T-helper 2 cell treated with Interferon-gamma antibody and Interleukin-4, amounts not matched to agents 100 ng/mL and 5 ng/mL, for 36 hours (primary cell): ENCODE results near the gene GNMT. TPM values are rescaled to one million over a fixed set of nuclear protein-coding genes. Genes with fewer than 3 reads are reported as not detected.
"Not testable (repeated sequence)": the region's sequence is repeated elsewhere in the genome, so short reads cannot be mapped to it uniquely, and the experiment has no call there.

Experiments used
- intact Hi-C: fragments of 100-400 bp; cut with micrococcal nuclease; formaldehyde crosslinking; loops from one replicate; pipeline ENCODE4 v1.15.1; 2023
- total RNA-seq: library from RNA; stranded (reverse); gene quantifications from 2 replicates; pipeline ENCODE4 v1.2.3, GENCODE V29; 2022

GNMT gene
- total RNA-seq, 1 donor from 2014 or later: 1.00 TPM

DNA sequence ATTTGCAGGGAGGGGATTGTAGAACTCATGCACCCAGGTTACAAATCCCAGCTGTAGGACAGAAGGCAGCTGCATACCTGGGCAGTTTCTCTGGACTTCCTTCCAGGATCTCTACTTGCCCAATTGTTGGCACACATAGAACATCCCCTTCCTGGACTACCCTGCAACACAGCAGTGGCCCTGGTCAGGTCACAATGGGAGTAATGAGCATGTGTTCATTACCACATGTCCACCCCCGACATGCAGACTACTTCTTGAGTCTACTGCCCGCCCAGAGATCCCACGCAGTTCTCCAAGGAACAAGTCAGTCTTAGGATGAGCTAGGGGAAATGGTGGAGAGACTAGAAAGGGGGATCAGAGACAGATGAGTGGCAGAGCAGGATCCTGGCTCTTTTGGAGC, 13.4 kb downstream of the GNMT start:
- intact Hi-C loops: no loop called here

DNA sequence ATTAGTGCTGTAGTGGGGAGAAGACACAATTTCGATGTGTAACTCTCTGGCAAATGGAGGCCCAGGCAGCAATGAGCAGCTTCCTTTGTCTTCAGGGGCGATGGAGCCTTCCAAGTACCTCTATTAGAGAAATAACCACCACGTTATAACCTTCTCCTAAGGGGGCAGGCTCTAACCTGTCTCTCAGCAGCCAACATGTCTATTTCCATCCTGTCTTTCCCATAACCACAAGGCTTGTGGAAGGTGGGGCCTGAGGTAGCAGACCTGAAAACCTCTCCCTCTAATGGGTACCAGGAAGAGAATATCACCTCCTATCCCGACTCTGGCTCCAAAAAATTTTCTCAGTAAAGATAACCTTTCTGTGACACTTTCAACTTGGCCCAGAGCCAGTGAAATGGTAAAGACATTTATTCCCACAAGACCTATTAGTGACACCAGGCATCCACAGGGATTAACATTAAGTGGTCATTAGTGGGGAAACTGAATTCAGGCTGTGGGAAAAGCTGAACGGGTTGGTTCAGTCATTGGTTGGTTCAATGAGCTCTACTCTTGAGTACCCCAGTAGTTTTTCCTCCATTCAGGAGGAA, 14.5 kb downstream of the GNMT start:
- intact Hi-C loops: no loop called here

DNA sequence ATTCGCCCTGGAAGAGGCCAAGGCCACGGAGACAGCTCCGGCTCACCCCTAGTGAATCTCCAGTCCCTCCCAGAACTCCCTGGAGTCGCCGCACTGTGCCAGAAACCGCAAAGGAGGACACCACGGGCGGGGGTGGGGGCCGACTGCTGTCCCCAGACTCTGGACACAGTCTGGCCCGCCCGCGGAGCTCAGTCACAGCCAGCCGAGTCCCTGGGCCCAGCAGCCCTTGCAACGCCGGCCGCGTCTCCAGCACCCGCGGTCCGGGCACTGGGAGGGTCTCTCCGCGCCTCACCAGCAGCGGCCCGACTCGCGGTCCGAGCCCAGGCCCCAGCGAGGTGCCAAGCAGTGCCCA, 17.9 kb downstream of the GNMT start:
- intact Hi-C loops: no loop called here

DNA sequence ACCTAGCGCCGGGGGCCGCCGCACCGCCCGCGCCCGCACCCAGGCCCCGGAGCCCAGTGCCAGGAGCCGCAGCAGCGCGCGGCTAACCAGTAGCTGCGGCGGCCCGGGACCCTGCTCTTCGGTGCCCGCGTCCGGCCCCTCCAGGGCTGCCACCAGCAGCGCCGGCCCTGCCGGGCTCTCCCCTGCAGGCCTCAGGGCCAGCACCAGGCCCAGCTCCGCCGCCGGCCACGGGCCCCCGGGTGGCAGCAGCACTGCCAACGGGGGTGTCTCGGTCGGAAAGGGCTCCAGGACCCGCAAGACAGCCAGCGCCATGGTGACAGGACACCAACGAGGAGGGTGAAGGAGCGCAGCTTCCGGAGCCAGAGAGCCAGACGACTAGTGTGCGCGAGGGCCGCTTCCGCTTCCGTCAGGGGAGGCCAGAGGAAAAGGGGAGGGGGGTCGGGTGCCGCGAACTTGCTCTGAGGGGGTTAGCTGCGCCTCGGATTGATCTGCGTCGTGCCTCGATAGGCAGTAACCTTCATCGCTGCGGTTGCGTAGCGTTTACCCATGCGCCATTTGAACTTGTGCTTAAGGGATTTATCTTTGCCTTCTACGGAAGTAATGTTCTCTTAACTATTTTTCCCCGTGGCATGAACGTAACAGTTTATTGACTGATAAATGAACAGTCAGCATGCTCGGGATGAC, 18.4 kb downstream of the GNMT start, which contains the start of gene PEX6:
PEX6 (minus strand) TSS at position 343 of the 684 bp plus-strand sequence; CDS start at position 312, 31 bp downstream.
- intact Hi-C loops: loop anchor here (1.0 kb wide), 4 partner anchors 34 to 192 kb away; partner anchors contain the start of genes CNPY3, KLC4, MEA1 and MRPL2

DNA sequence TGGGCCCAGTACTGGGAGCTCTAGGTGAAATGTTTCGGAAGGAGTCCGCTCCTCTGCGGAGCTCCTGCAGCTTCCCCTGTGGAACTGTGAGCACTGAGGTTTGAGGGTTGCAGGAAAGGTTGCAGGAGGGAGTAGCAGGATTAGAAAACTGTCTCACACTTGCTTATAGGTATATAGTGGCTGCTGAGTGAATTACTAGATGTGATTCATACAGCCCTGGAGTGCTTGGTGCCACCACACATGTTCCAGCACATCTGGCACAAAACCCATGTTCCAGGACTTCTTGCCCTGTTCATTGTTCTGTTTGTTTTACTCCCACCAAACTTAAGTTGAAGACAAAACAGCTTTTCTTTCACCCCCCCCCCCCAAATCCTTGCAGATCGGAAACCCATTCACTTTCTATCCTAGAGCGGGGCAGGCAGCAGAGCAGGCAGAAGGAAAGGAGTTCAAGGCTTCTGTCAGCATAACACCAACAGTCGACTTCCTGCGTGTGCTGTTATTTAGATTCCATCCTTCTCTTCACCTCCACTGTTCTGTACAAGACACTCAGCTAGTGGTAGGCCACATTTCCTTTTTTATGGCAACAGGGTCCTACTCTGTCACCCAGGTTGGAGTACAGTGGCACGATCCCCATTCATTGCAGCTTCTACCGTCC, 19.1 kb downstream of the GNMT start:
- intact Hi-C loops: loop anchor here (1.0 kb wide), 4 partner anchors 34 to 192 kb away; partner anchors contain the start of genes CNPY3, KLC4, MEA1 and MRPL2

DNA sequence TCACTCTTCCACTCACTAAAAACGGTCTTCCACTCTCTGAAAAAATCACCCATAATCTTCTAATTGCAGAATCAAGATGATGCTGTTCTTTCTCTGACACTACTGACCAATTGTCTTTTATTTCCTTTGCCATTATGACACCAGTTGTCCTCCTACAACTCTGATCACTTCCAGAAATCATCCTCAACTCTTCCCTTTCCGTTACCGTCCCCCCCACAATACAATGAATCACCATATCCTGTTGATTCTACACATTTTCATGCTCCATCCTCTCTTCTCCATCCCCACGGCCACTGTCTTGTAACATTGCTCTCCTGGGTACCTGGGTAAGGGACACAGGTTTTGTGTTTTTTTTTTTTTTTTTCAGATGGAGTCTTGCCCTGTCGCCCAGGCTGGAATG, 21.3 kb downstream of the GNMT start:
- intact Hi-C loops: no loop called here

DNA sequence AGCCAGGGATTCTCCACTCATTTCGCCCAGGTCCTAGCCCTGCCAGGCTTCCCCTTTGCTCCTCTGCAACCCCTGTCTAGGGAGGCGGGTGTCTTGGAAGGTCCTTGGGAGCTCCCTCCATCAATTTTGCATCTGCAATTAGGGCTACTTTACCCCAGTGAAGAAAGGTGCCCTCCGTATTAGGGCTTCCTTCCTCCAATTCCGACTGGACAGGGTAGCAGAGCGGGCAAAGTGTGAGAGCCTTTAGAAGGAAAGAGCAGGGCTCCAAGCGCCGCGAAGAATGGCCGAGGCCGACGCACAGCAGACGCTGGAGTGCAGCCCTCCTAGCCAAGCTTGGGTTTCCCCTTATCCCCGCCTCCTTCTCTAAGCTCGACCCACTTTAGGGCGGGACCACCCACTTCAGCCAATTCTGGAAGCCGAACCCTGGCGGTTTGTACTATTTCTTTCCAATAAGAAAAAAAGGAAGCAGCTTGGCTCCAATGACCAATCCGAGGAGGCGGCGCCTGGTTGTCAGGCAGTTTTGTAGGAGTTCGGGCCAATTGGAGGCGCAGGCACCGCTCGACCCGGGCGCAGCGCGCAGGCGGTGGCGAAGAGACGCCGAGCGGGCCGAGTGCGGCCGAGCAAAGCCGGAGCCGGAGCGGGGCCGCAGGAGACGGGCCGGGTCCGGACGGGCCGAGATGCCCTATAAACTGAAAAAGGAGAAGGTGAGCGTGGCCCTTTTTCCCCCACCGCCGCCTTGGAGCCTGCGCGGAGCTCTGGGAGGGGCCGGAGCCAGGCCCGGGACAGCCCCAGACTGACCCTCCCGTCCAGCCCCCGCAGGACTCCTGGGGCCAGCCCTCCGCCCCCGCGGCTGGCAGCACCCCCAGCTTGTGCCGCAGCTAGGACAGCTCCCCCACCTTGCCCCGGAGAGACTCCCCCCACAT, 23.7 kb downstream of the GNMT start, which contains the start of gene PPP2R5D:
PPP2R5D (plus strand) TSS at position 570 of the 923 bp plus-strand sequence; CDS start at position 678, 108 bp downstream.
- intact Hi-C loops: loop anchor here (1.0 to 2.0 kb wide), 3 partner anchors 30 to 69 kb away; partner anchors contain the start of genes CNPY3, CUL7 and KLHDC3

DNA sequence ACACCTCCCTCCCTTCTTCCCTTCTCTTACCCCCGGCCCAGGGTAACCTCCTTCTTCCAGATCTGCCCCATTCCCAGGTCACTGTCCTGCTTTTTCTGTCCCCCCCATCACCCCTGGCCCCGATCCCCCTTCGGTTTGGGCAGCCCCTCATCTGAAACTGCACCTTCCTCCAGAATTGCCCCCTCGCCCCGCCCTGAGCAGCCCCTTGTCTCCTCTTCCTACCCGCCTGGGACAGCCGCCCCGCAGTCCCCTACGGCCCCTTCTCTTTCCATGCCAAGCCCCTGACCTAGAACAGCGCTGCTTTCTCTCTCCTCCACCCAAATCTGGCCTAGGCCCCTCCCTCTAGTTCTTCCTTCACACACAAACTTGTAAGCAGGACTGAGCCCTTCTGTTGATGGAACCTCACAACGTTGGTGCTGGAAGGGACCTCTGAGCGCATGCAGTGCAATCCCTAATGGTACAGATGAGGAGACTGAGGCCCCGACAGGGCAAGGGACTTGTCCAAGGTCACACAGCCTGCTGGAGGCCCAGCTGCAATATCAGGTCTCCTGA, 24.4 kb downstream of the GNMT start:
- intact Hi-C loops: loop anchor here (1.0 to 2.0 kb wide), 3 partner anchors 29 to 68 kb away; partner anchors contain the start of genes CNPY3, CUL7 and KLHDC3

DNA sequence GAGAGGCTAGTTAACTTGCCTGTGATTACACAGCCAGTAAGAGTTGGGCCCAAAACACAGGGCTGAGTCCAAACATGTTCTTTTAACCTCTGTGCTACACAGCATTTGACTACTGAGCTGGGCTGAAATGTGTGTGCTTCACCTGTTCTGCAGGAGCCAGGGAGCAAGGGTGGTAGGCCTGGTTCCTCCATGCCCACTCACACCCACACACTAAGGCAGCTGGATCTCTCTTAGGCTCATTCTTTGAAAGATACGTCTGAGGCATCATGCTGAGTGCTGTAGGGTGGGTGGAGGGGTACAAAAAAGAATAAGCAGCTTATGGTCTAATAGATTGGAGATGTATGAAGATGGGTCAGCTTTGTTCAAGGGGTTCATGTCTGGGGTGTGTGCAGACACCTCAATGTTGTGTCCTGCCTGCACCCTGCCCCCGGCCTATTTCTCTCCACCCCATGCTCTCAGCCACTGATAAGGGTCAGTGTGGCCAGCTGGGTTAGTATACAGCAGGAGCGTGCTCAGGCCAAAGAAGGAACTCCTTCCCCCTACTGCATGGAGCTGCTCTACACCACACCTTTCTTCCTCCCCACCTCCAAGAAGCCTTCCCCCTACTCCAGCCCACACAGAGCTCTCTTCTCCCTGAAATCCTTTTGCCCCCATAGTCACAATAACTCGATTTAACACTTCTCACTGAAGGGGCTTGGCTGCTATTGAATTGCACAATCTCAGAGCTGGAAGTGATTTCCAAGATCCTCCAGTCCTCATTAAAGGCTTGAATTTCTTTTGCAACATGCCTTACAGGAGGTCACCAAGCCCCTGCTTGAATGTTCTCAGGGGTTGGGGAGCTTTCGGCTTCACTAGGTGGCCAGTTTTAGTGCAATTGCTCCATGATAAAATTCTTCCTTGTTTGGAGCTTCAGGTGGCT, 27.2 kb downstream of the GNMT start:
- intact Hi-C loops: no loop called here

DNA sequence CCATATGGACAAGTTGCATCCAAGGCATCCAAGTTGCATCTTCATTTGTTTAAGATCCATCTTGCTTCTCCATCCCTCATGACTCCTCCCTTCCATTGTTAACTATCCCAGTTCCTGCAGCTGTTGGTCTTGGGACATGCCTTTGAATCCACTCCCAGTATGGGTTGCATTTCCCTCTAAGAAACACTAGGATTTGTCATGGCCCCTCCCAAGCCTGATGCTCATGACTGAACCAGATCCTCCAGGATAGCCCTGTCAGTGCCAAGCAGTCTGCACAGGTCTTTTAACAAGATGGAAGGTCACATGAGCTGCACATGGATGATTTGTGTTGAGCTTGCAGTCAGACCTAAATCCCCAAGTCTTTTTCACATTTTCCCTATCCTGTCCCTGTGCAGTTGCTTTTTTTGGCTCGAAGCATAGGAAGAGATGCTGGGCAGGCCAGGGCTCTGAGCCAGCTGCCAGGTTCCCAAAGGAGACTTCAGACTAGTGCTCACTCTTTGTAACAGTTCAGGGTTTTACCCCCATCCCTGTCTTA, 28.0 kb downstream of the GNMT start:
- intact Hi-C loops: no loop called here

DNA sequence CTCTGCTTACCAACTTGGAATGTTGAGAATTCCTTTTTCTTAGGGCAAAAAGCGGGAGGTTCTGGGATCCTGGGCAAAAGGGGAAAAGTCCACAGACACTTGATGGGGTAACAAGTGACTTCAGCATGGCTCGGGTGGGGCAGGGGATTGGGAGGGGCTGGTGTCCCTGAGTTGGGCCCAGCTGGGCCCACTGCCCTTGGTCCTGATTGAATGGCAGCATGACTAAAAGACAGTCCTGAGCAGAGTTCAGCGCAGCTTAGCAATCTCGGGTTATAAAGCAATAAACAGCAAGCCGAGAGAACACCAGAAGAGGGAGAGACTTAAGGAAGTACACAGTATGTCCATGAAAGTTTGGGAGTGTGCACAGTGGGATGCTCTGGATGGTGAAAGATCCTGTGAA, 29.4 kb downstream of the GNMT start:
- intact Hi-C loops: no loop called here

DNA sequence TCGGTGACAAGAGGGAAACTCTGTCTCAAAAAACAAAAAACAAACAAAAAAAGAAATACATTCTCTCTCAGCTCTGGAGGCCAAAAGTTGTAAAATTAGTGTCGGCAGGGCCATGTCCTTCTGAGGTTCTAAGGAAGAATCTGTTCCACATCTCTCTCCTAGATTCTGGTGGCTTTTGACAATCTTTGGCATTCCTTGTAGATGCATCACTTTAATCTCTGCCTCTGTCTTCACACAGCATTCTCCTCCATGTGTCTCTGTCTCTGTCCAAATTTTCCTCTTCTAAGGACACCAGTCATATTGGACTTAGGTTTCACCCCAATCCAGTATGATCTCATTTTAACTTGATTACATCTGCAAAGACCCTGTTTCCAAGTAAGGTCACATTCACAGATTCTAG, 32.9 kb downstream of the GNMT start:
- intact Hi-C loops: no loop called here

DNA sequence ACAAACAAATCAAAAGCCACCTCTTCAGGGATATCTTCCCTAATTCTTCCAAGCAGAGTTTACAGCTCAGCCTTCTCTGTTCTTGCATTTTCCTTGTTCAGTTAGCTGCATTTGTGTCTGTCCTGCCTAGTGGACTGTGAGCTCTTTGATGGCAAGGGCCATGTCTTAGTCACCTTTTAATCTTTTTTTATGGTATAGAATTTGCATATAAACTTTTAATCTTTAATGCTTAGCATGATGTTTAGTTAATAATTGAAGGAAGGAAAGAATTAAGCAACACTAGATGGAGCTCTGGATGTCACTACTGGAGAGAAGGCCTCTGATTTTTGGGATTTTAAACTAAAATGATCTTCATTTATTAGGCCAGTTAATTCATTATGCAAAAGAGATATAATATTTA, 36.0 kb downstream of the GNMT start:
- intact Hi-C loops: no loop called here

DNA sequence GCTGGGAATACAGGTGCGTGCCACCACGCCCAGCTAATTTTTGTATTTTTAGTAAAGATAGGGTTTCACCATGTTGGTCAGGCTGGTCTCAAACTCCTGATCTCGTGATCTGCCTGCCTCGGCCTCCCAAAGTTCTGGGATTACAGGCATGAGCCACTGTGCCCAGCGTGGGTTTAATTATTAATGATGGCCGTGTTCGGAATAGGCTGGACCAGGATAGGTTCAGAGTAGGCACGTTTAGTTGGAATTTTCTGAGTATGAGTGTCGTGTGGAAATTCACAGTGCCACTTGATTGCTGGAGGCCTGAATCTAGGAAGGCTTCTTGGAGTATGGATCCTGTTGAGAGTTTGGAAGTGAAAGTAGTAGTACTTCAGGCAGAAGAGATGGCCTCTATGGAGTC, 37.7 kb downstream of the GNMT start:
- intact Hi-C loops: not testable (repeated sequence)

DNA sequence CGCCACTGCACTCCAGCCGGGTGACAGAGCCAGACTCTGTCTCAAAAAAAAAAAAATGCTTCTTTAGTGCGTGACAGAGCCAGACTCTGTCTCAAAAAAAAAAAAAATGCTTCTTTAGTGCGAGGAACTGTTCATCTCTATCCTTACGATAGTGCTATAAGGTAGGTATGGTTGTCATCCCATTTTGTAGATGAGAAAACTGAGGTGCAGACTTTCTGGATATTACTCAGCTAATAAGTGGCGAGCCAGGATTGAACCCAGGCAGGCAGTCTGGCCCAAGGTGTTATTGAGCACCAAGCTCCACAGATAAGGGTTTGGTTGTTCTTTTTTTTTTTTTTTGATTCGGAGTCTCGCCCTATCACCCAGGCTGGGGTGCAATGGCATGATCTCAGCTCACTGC, 41.3 kb downstream of the GNMT start:
- intact Hi-C loops: no loop called here

DNA sequence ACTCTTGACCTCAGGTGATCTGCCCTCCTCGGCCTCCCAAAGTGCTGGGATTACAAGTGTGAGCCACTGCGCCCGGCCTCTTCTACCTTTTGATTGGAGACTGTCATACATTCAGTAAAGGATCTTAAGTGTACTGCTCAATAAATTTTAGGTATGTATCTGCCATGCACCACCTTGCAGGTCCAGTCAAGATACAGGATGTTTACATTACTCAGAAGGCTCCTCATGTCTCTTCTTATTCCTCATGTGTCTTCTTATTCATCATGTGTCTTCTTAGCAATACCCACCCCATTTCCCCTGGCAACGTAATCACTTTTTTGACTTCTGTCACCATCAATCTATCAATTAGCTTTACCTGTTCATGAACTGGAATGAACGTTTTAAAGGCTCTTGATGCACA, 45.3 kb downstream of the GNMT start:
- intact Hi-C loops: no loop called here

DNA sequence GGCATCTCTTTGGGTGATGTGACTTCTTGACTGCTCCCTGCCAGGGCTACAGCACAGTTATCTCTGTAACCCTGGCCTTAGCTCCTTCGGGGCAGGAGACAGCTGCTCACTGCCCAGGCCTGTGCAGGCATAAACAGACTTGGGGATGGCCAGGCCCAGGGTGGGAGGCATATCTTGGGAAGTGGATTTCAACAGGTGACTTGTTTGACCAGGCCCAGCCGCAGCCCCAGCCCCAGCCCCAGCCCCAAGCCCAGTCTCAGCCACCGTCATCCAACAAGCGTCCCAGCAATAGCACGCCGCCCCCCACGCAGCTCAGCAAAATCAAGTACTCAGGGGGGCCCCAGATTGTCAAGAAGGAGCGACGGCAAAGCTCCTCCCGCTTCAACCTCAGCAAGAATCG, 45.7 kb downstream of the GNMT start:
- intact Hi-C loops: no loop called here

DNA sequence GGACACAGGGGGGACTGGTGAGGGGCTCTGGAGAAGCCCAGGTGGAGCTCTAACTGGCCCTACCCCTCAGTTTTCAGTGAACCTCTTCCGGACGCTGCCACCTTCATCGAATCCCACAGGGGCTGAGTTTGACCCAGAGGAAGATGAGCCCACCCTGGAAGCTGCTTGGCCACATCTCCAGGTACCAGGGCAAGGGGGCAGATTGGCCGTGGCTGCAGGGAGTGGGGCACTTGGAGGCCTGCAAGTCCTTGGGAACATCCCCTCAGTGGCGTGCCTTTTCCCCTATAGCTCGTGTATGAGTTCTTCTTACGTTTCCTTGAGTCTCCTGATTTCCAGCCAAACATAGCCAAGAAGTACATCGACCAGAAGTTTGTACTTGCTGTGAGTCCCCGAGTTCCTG, 46.6 kb downstream of the GNMT start:
- intact Hi-C loops: no loop called here

DNA sequence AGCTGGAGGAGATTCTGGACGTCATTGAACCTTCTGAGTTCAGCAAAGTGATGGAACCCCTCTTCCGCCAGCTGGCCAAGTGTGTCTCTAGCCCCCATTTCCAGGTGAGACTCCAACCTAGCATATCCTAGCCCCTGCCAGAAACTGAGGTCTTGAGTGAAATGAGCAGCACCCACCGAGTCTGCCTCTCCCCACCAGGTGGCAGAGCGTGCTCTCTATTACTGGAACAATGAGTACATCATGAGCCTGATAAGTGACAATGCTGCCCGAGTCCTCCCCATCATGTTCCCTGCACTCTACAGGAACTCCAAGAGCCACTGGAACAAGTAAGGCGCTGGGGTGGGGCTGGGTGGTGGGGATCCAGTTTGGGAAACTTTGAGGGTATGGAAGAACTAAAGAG, 48.6 kb downstream of the GNMT start:
- intact Hi-C loops: loop anchor here (1.0 kb wide), 1 partner anchor 134 kb away; no protein-coding TSS in a partner anchor
